Mesenchymal stem cell (in vitro differentiated cells and primary cell): Measurements from ENCODE around the gene KLHDC10.
A peak's percentile ranks its signal among the peaks of the same experiment; 100 is the strongest.

ENCODE experiments used
- DNase-seq: peaks from one replicate; pipeline ENCODE4 v3.0.0-alpha.2; 2013
- H2AFZ ChIP-seq: one replicate; pipeline ENCODE4 v1.6.1; 2013; ENCODE audit warnings: low read depth, mild to moderate bottlenecking, control low read depth, inconsistent platforms, low read length, moderate library complexity
- H2AK5ac ChIP-seq: 2 replicates; pipeline ENCODE4 v1.6.1; 2013; ENCODE audit warnings: low read length, moderate library complexity, mild to moderate bottlenecking, inconsistent platforms; ENCODE audit not compliant: severe bottlenecking
- H2BK120ac ChIP-seq: one replicate; pipeline ENCODE4 v1.6.1; 2013; ENCODE audit warnings: low read depth, mild to moderate bottlenecking, inconsistent platforms, low read length, moderate library complexity
- H2BK12ac ChIP-seq, 2 experiments: one replicate each; pipeline ENCODE4 v1.6.1; 2013; ENCODE audit warnings: inconsistent platforms in 2 of 2, low read length in 2 of 2, mild to moderate bottlenecking in 2 of 2, moderate library complexity in 2 of 2, control low read depth in 1 of 2
- H2BK15ac ChIP-seq: one replicate; pipeline ENCODE4 v1.6.1; 2013; ENCODE audit warnings: mild to moderate bottlenecking, low read depth, inconsistent platforms; ENCODE audit not compliant: poor library complexity, severe bottlenecking
- H2BK5ac ChIP-seq: 2 replicates; pipeline ENCODE4 v1.6.1; 2013; ENCODE audit warnings: low read depth, mild to moderate bottlenecking, low read length, control low read depth, inconsistent platforms; ENCODE audit not compliant: poor library complexity, severe bottlenecking
- H3K14ac ChIP-seq, 2 experiments: one replicate each; pipeline ENCODE4 v1.6.1; 2013; ENCODE audit warnings: inconsistent platforms in 2 of 2, low read length in 2 of 2, control low read depth in 1 of 2, mild to moderate bottlenecking in 1 of 2, moderate library complexity in 1 of 2
- H3K18ac ChIP-seq, 2 experiments: one replicate each; pipeline ENCODE4 v1.6.1; 2013; ENCODE audit warnings: inconsistent platforms in 2 of 2, low read length in 2 of 2, control low read depth in 1 of 2, low read depth in 1 of 2, mild to moderate bottlenecking in 1 of 2
- H3K23ac ChIP-seq, 2 experiments: one replicate each; pipeline ENCODE4 v1.6.1; 2013; ENCODE audit warnings: inconsistent platforms in 2 of 2, low read length in 2 of 2, mild to moderate bottlenecking in 2 of 2, moderate library complexity in 2 of 2, control low read depth in 1 of 2
- H3K27ac ChIP-seq: 2 replicates; pipeline ENCODE4 v1.5.1; 2013; ENCODE audit warnings: mild to moderate bottlenecking, moderate library complexity, low read length, control low read depth, inconsistent platforms; ENCODE audit not compliant: poor library complexity, severe bottlenecking
- H3K27me3 ChIP-seq, 2 experiments: 2 replicates each; pipeline versions ENCODE4 v1.6.1 to v1.7.0; 2013; ENCODE audit warnings: low read length in 2 of 2, mild to moderate bottlenecking in 2 of 2, moderate library complexity in 2 of 2, control low read depth in 1 of 2, inconsistent platforms in 1 of 2; ENCODE audit not compliant: control insufficient read depth in 1 of 2, insufficient read depth in 1 of 2
- H3K36me3 ChIP-seq, 2 experiments: 2 replicates each; pipeline versions ENCODE4 v1.6.1 to v1.7.0; 2013; ENCODE audit warnings: low read length in 2 of 2, control low read depth in 1 of 2, inconsistent platforms in 1 of 2, low read depth in 1 of 2, mild to moderate bottlenecking in 1 of 2; ENCODE audit not compliant: insufficient read depth in 2 of 2, control insufficient read depth in 1 of 2
- H3K4ac ChIP-seq, 2 experiments: one replicate each; pipeline ENCODE4 v1.6.1; 2013; ENCODE audit warnings: inconsistent platforms in 2 of 2, low read length in 2 of 2, mild to moderate bottlenecking in 2 of 2, moderate library complexity in 2 of 2, control low read depth in 1 of 2, low read depth in 1 of 2
- H3K4me1 ChIP-seq: 2 replicates; pipeline ENCODE4 v1.6.1; 2013; ENCODE audit warnings: low read depth, low read length, control low read depth; ENCODE audit not compliant: control insufficient read depth, insufficient read depth
- H3K4me2 ChIP-seq: 2 replicates; pipeline ENCODE4 v1.6.1; 2013; ENCODE audit warnings: low read length, mild to moderate bottlenecking, inconsistent platforms; ENCODE audit not compliant: poor library complexity, severe bottlenecking
- H3K4me3 ChIP-seq, 2 experiments: 2 replicates each; pipeline versions ENCODE4 v1.5.1 to v1.7.0; 2013; ENCODE audit warnings: low read length in 2 of 2, mild to moderate bottlenecking in 2 of 2, control low read depth in 1 of 2, low read depth in 1 of 2; ENCODE audit not compliant: insufficient read depth in 1 of 2
- H3K79me1 ChIP-seq: replicated peaks from 2 replicates; pipeline ENCODE4 v1.6.1; 2013; ENCODE audit warnings: mild to moderate bottlenecking, control low read depth, low read length, inconsistent platforms; ENCODE audit not compliant: poor library complexity, severe bottlenecking
- H3K9ac ChIP-seq: 2 replicates; pipeline ENCODE4 v1.7.0; 2013; ENCODE audit warnings: mild to moderate bottlenecking, low read length, moderate library complexity
- H3K9me3 ChIP-seq: 2 replicates; pipeline ENCODE4 v1.7.0; 2013; ENCODE audit warnings: mild to moderate bottlenecking, low read length; ENCODE audit not compliant: control insufficient read depth
- H4K8ac ChIP-seq: one replicate; pipeline ENCODE4 v1.6.1; 2013; ENCODE audit warnings: inconsistent platforms, mild to moderate bottlenecking, low read length, moderate library complexity
- H4K91ac ChIP-seq: one replicate; pipeline ENCODE4 v1.6.1; 2013; ENCODE audit warnings: mild to moderate bottlenecking, low read length, inconsistent platforms
- WGBS: methylation state at CpG from one replicate; pipeline ENCODE4 v1.1.7; 2013; ENCODE audit warnings: mixed read lengths; 5-methylcytosine and 5-hydroxymethylcytosine counted together

Gene KLHDC10

GRCh38 chr7:130091999-130092398 lies 21.7 kb downstream of the KLHDC10 start:
- no peak overlapping the region for H2AFZ ChIP-seq
- no peak overlapping the region for H3K9ac ChIP-seq
- DNase-seq: no peak
- no peak overlapping the region for H2BK15ac ChIP-seq
- no peak overlapping the region for H3K14ac ChIP-seq
- H2AK5ac ChIP-seq: no peak overlapping the region
- H4K91ac ChIP-seq: no peak overlapping the region
- WGBS: no CpG with 5 or more reads among the region's 1 CpG
- H2BK5ac ChIP-seq: no peak overlapping the region
- no peaks in the 10 kb centered on the region for H3K9me3 ChIP-seq
- H2BK12ac ChIP-seq: no peak overlapping the region
- H3K36me3 ChIP-seq: no peaks in the 10 kb centered on the region
- H3K27me3 ChIP-seq: no peaks in the 10 kb centered on the region
- no peak overlapping the region for H3K27ac ChIP-seq
- no peak overlapping the region for H3K18ac ChIP-seq
- H4K8ac ChIP-seq: no peak overlapping the region
- no peaks in the 10 kb centered on the region for H3K4me1 ChIP-seq
- no peak overlapping the region for H3K4ac ChIP-seq
- no peak overlapping the region for H3K4me3 ChIP-seq
- H3K4me2 ChIP-seq: no peak overlapping the region
- H2BK120ac ChIP-seq: no peak overlapping the region
- no peak overlapping the region for H3K23ac ChIP-seq
- peaks cover 9% of the 10 kb centered on the region for H3K79me1 ChIP-seq

GRCh38 chr7:130092598-130092997 lies 22.3 kb downstream of the KLHDC10 start:
- Histone ChIP-seq H3K23ac (no peak overlapping the region), H2BK15ac (no peak overlapping the region)
- DNase-seq: no peak

GRCh38 chr7:130095812-130096211 lies 25.5 kb downstream of the KLHDC10 start:
- H2AK5ac ChIP-seq: no peak overlapping the region
- H4K91ac ChIP-seq: no peak overlapping the region
- H2BK12ac ChIP-seq: no peak overlapping the region
- no peak overlapping the region for H2BK120ac ChIP-seq
- no peak overlapping the region for H2BK5ac ChIP-seq
- peak overlapping the region; percentile 35 for H3K9ac ChIP-seq
- H3K18ac ChIP-seq: no peak overlapping the region
- no peaks in the 10 kb centered on the region for H3K27me3 ChIP-seq
- no peak overlapping the region for H3K27ac ChIP-seq
- WGBS: 17% methylated on average over 1 of the region's 1 CpG
- DNase-seq: peak; percentile 84
- H3K4me1 ChIP-seq: no peaks in the 10 kb centered on the region
- peaks cover 12% of the 10 kb centered on the region for H3K79me1 ChIP-seq
- no peak overlapping the region for H4K8ac ChIP-seq
- no peaks in the 10 kb centered on the region for H3K9me3 ChIP-seq
- H3K4me3 ChIP-seq: no peak overlapping the region
- no peak overlapping the region for H3K4ac ChIP-seq
- H3K14ac ChIP-seq: no peak overlapping the region
- no peak overlapping the region for H3K23ac ChIP-seq
- H3K36me3 ChIP-seq: no peaks in the 10 kb centered on the region
- H2BK15ac ChIP-seq: no peak overlapping the region
- H3K4me2 ChIP-seq: no peak overlapping the region
- no peak overlapping the region for H2AFZ ChIP-seq

More at GRCh38 chr7:130092598-130092997, 22.3 kb downstream of the KLHDC10 start:
- no peaks in the 10 kb centered on the region for H3K27me3 ChIP-seq
- H3K14ac ChIP-seq: no peak overlapping the region
- no peak overlapping the region for H3K27ac ChIP-seq
- no peaks in the 10 kb centered on the region for H3K4me1 ChIP-seq
- no peak overlapping the region for H4K91ac ChIP-seq
- no peak overlapping the region for H2AFZ ChIP-seq
- no peak overlapping the region for H4K8ac ChIP-seq
- H3K9ac ChIP-seq: no peak overlapping the region
- peaks cover 9% of the 10 kb centered on the region for H3K79me1 ChIP-seq
- no peaks in the 10 kb centered on the region for H3K9me3 ChIP-seq
- H2BK120ac ChIP-seq: no peak overlapping the region
- H2BK5ac ChIP-seq: no peak overlapping the region
- H3K4me2 ChIP-seq: no peak overlapping the region
- no peak overlapping the region for H3K4ac ChIP-seq
- no peak overlapping the region for H2BK12ac ChIP-seq
- H3K18ac ChIP-seq: no peak overlapping the region
- 89% methylated on average over 1 of the region's 2 CpGs for WGBS
- no peaks in the 10 kb centered on the region for H3K36me3 ChIP-seq
- no peak overlapping the region for H3K4me3 ChIP-seq
- H2AK5ac ChIP-seq: no peak overlapping the region

GRCh38 chr7:130096243-130096827 lies 26.0 kb downstream of the KLHDC10 start:
- Histone ChIP-seq H3K9me3 (no peaks in the 10 kb centered on the region), H2BK120ac (no peak overlapping the region), H2AK5ac (no peak overlapping the region), H3K14ac (no peak overlapping the region), H3K36me3 (no peaks in the 10 kb centered on the region), H3K4ac (no peak overlapping the region), H2BK5ac (no peak overlapping the region), H4K91ac (no peak overlapping the region), H3K4me3 (no peak overlapping the region), H4K8ac (no peak overlapping the region), H3K4me1 (no peaks in the 10 kb centered on the region), H2BK15ac (no peak overlapping the region), H3K79me1 (peaks cover 12% of the 10 kb centered on the region), H3K9ac (peak overlapping the region; percentile 35), H3K4me2 (no peak overlapping the region), H2BK12ac (no peak overlapping the region), H3K18ac (no peak overlapping the region), H3K23ac (no peak overlapping the region), H3K27me3 (no peaks in the 10 kb centered on the region), H3K27ac (no peak overlapping the region), H2AFZ (no peak overlapping the region)
- no peak for DNase-seq
- WGBS: 100% methylated on average over 1 of the region's 4 CpGs
